Measurements from ENCODE around the gene LYST. TPM values are rescaled to one million over a fixed set of nuclear protein-coding genes. Genes with fewer than 3 reads are reported as not detected.
"Not testable (repeated sequence)": the region's sequence is repeated elsewhere in the genome, so short reads cannot be mapped to it uniquely, and the experiment has no call there.

The LYST gene
- total RNA-seq, 4 donors from 2014 or later = 12.3 to 36.6 (median 21.0) TPM

GRCh38 chr1:235639226-235640205 lies 227.2 kb downstream of the LYST start:
- WGBS, 2 donors = 81 to 86% methylated on average over 4 to 11 of the region's 14 CpGs
- Histone ChIP-seq H3K27ac (no peak overlapping the region), H3K4me3 (no peak overlapping the region), H3K36me3 (no peaks in the 10 kb centered on the region), H3K4me1 (peaks cover 0 to 27% (median 2%) of the 10 kb centered on the region in 3 donors), H3K27me3 (peaks cover 0 to 9% (median 0%) of the 10 kb centered on the region in 4 donors), H3K9me3 (no peaks in the 10 kb centered on the region)
- DNase-seq = no peak
- no peak for TF ChIP-seq POLR2A (IDR thresholded peaks at IDR 0.05)
- TF ChIP-seq CTCF (IDR thresholded peaks at IDR 0.05) = no peak
- intact Hi-C loops (cut with DNase I) = no loop called here

- H3K36me3 ChIP-seq; intact Hi-C loops (cut with DNase I); H3K27me3 ChIP-seq; H3K27ac ChIP-seq; H3K9me3 ChIP-seq; H3K4me3 ChIP-seq; DNase-seq: not testable (repeated sequence)
- peaks cover 0 to 27% (median 2%) of the 10 kb centered on the region in 3 donors for H3K4me1 ChIP-seq
- 93 to 100% methylated on average over 1 to 2 of the region's 2 CpGs for WGBS, 2 donors
These were observed 228.1 kb downstream of the LYST start for GRCh38 chr1:235638612-235639011.

GRCh38 chr1:235637756-235638534 lies 228.8 kb downstream of the LYST start:
- H3K27me3 ChIP-seq = peaks cover 0 to 11% (median 0%) of the 10 kb centered on the region in 4 donors
- TF ChIP-seq POLR2A (IDR thresholded peaks at IDR 0.05) = no peak
- TF ChIP-seq CTCF (IDR thresholded peaks at IDR 0.05) = no peak
- peaks cover 0 to 30% (median 2%) of the 10 kb centered on the region in 3 donors for H3K4me1 ChIP-seq
- no peak for DNase-seq
- H3K36me3 ChIP-seq = no peaks in the 10 kb centered on the region
- WGBS, 2 donors = 78 to 88% methylated on average over 9 to 10 of the region's 10 CpGs
- H3K9me3 ChIP-seq = no peaks in the 10 kb centered on the region
- no peak overlapping the region for H3K27ac ChIP-seq
- H3K4me3 ChIP-seq = no peak overlapping the region
- intact Hi-C loops (cut with DNase I) = no loop called here

GRCh38 chr1:235635938-235636662 lies 230.6 kb downstream of the LYST start:
- DNase-seq = no peak
- WGBS, 2 donors = 57 to 83% methylated on average over 6 to 9 of the region's 12 CpGs

More at GRCh38 chr1:235635938-235636662, 230.6 kb downstream of the LYST start:
- Histone ChIP-seq H3K4me1 (peaks cover 3 to 26% (median 5%) of the 10 kb centered on the region in 3 donors), H3K27ac (peak overlapping the region; percentile 28 to 65 (median 58)), H3K36me3 (no peaks in the 10 kb centered on the region), H3K9me3 (no peaks in the 10 kb centered on the region), H3K27me3 (peaks cover 0 to 11% (median 0%) of the 10 kb centered on the region in 4 donors), H3K4me3 (no peak overlapping the region)
- intact Hi-C loops (cut with DNase I) = no loop called here
- TF ChIP-seq CTCF (IDR thresholded peaks at IDR 0.05) (peak in 1 of 6 experiments; percentile 35), POLR2A (IDR thresholded peaks at IDR 0.05) (no peak)
